Vagina (tissue), 2 donors: ENCODE measurements around the gene CLEC18B. TPM values are rescaled to one million over a fixed set of nuclear protein-coding genes. Genes with fewer than 3 reads are reported as not detected.
"Not testable (repeated sequence)": the region's sequence is repeated elsewhere in the genome, so short reads cannot be mapped to it uniquely, and the experiment has no call there.

ENCODE experiments used
- DNase-seq, 2 donors: peaks; one replicate each; pipeline ENCODE4 v3.0.0-alpha.2; 2017; ENCODE audit errors: extremely low spot score in 2 of 2
- H3K27ac ChIP-seq: fragments of 200-600 bp; sonication (generic); one replicate; pipeline ENCODE4 v1.5.1; 2019
- H3K27me3 ChIP-seq: fragments of 200-600 bp; sonication (generic); one replicate; pipeline ENCODE4 v1.5.1; 2019
- H3K36me3 ChIP-seq, 2 donors: fragments of 200-600 bp; sonication (generic); one replicate each; pipeline ENCODE4 v1.5.1; 2017 to 2019
- H3K4me1 ChIP-seq: fragments of 200-600 bp; sonication (generic); one replicate; pipeline ENCODE4 v1.5.1; 2019
- H3K4me3 ChIP-seq, 2 donors: fragments of 200-600 bp; sonication (generic); 1 replicate in 1 of 2; 2 replicates in 1 of 2; pipeline ENCODE4 v1.5.1; 2016 to 2019
- H3K9me3 ChIP-seq: fragments of 200-600 bp; sonication (generic); one replicate; pipeline ENCODE4 v1.5.1; 2019
- POLR2A ChIP-seq, 2 donors: fragments of 450-650 bp; IDR thresholded peaks; one replicate each; pipeline ENCODE4 v1.6.1; 2017; ENCODE audit warnings: antibody characterized with exemption in 2 of 2, mild to moderate bottlenecking in 2 of 2, moderate library complexity in 2 of 2
- POLR2AphosphoS5 ChIP-seq, 2 donors: sonication (generic); formaldehyde crosslinking; IDR thresholded peaks; one replicate each; pipeline ENCODE4 v1.9.0; 2017; ENCODE audit warnings: antibody characterized with exemption in 2 of 2, mild to moderate bottlenecking in 2 of 2, low read depth in 1 of 2; ENCODE audit not compliant: insufficient read depth in 1 of 2
- intact Hi-C: fragments of 100-400 bp; cut with DNase I; formaldehyde crosslinking; loops from one replicate; pipeline ENCODE4 v1.15.1; 2023
- total RNA-seq: library from RNA; depleted of rRNA; stranded (reverse); fragments of >200 nt; gene quantifications from one replicate; pipeline ENCODE4 v1.2.3, GENCODE V29; 2016
- TF ChIP-seq, protein P1 (sequence below), 3 experiments: fragments of 450-650 bp in 2 of 3; fragments of 200-600 bp in 1 of 3; sonication (generic) in 1 of 3; IDR thresholded peaks; one replicate each; pipeline ENCODE4 v1.5.1; 2017 to 2019; ENCODE audit warnings: antibody characterized with exemption in 3 of 3, mild to moderate bottlenecking in 2 of 3, moderate library complexity in 2 of 3

CLEC18B gene
- total RNA-seq: 6.4 TPM

GRCh38 chr16:74420612-74421481 lies at the start of gene CLEC18B:
TSS of gene CLEC18B (minus strand) at chr16:74421478. CDS start at chr16:74421270, 208 bp downstream.
- H3K27me3 ChIP-seq, intact Hi-C loops, H3K36me3 ChIP-seq, DNase-seq, H3K27ac ChIP-seq, H3K9me3 ChIP-seq, H3K4me1 ChIP-seq, H3K4me3 ChIP-seq: not testable (repeated sequence)

- Histone ChIP-seq H3K4me3 (no peak overlapping the region), H3K4me1 (no peaks in the 10 kb centered on the region), H3K9me3 (no peaks in the 10 kb centered on the region), H3K27me3 (no peaks in the 10 kb centered on the region), H3K27ac (no peak overlapping the region), H3K36me3 (peaks cover 0 to 92% of the 10 kb centered on the region in 2 donors)
- no peak for DNase-seq
- TF ChIP-seq, protein P1, sequence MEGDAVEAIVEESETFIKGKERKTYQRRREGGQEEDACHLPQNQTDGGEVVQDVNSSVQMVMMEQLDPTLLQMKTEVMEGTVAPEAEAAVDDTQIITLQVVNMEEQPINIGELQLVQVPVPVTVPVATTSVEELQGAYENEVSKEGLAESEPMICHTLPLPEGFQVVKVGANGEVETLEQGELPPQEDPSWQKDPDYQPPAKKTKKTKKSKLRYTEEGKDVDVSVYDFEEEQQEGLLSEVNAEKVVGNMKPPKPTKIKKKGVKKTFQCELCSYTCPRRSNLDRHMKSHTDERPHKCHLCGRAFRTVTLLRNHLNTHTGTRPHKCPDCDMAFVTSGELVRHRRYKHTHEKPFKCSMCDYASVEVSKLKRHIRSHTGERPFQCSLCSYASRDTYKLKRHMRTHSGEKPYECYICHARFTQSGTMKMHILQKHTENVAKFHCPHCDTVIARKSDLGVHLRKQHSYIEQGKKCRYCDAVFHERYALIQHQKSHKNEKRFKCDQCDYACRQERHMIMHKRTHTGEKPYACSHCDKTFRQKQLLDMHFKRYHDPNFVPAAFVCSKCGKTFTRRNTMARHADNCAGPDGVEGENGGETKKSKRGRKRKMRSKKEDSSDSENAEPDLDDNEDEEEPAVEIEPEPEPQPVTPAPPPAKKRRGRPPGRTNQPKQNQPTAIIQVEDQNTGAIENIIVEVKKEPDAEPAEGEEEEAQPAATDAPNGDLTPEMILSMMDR (IDR thresholded peaks at IDR 0.05): no peak
- TF ChIP-seq POLR2A (IDR thresholded peaks at IDR 0.05): no peak
- no peak for TF ChIP-seq POLR2AphosphoS5 (IDR thresholded peaks at IDR 0.05; ENCODE audit: insufficient read depth in 1 of 2, low read depth in 1 of 2)
- intact Hi-C loops: no loop called here
These were observed 48.7 kb upstream of the CLEC18B start for GRCh38 chr16:74469946-74470478.

GRCh38 chr16:74468807-74469525 lies 47.7 kb upstream of the CLEC18B start:
- Histone ChIP-seq H3K27ac (no peak overlapping the region), H3K36me3 (peaks cover 0 to 92% of the 10 kb centered on the region in 2 donors), H3K27me3 (no peaks in the 10 kb centered on the region), H3K4me1 (no peaks in the 10 kb centered on the region), H3K9me3 (no peaks in the 10 kb centered on the region), H3K4me3 (no peak overlapping the region)
- intact Hi-C loops: no loop called here
- TF ChIP-seq POLR2AphosphoS5 (IDR thresholded peaks at IDR 0.05; ENCODE audit: insufficient read depth in 1 of 2, low read depth in 1 of 2) (peak in 1 of 2 donors; percentile 12), POLR2A (IDR thresholded peaks at IDR 0.05) (no peak)
- DNase-seq: no peak

DNA sequence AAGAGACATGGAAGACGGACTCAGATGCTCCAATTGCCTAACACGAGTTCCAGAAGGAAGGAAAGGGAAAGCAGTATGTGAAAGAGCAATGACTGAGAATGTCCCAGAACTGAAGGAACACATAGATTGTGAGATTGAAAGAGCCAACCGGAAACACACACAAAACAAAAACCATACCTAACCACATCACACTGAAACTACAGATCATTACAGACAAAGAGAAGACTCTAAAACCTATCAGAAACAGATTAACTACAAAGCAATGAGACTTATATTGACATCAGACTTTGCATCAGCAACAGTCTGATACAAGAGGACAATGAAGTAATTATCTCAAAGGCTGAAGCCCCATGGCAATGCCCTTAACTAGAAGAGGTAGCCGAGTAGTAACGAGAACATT lies 45.6 kb upstream of the CLEC18B start:
- Histone ChIP-seq H3K27ac (no peak overlapping the region), H3K4me3 (no peak overlapping the region), H3K36me3 (peaks cover 0 to 91% of the 10 kb centered on the region in 2 donors), H3K9me3 (no peaks in the 10 kb centered on the region), H3K27me3 (no peaks in the 10 kb centered on the region), H3K4me1 (no peaks in the 10 kb centered on the region)
- TF ChIP-seq, protein P1 (IDR thresholded peaks at IDR 0.05): no peak
- TF ChIP-seq POLR2AphosphoS5 (IDR thresholded peaks at IDR 0.05; ENCODE audit: insufficient read depth in 1 of 2, low read depth in 1 of 2) (no peak), POLR2A (IDR thresholded peaks at IDR 0.05) (no peak)
- DNase-seq: no peak
- intact Hi-C loops: no loop called here

DNA sequence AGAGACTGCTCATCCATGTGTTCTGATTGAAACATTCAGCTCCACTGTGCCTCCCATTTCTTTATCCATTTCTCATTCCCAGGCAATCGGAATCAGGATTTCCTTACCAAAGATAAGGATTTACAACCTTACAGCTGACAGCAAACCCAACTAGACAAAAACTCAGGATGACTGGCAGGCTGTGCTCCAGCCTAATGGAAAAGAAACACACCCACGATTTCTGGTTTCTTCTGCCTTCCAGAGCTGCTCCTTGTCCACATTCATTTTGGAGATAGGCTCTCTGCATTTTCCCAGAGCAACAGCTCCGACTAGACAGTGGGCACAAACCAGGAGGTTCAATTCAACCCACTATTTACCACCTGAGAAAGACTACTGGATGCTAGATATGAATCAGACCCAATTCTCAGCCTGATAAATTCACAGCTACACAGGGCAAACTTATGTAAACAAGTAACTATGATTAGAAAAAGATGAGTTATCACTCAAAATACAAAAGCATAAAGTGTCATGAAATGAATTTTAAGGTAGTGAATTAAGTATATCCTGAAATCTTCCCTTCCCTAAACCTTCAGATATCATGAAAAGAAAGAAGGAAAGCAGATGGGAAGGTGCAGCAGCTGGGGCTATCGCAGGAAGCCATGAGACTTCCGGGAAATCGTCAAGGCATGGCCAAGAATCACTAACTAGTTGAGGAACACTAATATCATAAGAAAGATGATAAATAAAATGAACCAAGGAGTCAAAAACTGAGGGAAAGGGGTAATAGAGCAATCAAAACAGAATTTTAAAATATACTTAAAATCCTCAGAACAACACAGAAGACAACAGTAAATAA lies 44.8 kb upstream of the CLEC18B start:
- Histone ChIP-seq H3K36me3 (peaks cover 0 to 90% of the 10 kb centered on the region in 2 donors), H3K27me3 (no peaks in the 10 kb centered on the region), H3K9me3 (no peaks in the 10 kb centered on the region), H3K4me3 (no peak overlapping the region), H3K4me1 (no peaks in the 10 kb centered on the region), H3K27ac (no peak overlapping the region)
- intact Hi-C loops: no loop called here
- TF ChIP-seq, protein P1 (IDR thresholded peaks at IDR 0.05): no peak
- TF ChIP-seq POLR2A (IDR thresholded peaks at IDR 0.05) (no peak), POLR2AphosphoS5 (IDR thresholded peaks at IDR 0.05; ENCODE audit: insufficient read depth in 1 of 2, low read depth in 1 of 2) (no peak)
- no peak for DNase-seq
